Lower leg skin (tissue), 3 donors: ENCODE measurements around the gene UBE2E2.

Experiments used
- CTCF ChIP-seq, 3 donors: fragments of 450-650 bp; IDR thresholded peaks; one replicate each; pipeline ENCODE4 v1.5.1; 2016; ENCODE audit warnings: antibody characterized with exemption in 3 of 3, mild to moderate bottlenecking in 3 of 3, moderate library complexity in 2 of 3
- POLR2A ChIP-seq, 2 donors: fragments of 450-650 bp; IDR thresholded peaks; one replicate each; pipeline ENCODE4 v1.6.1; 2016 to 2017; ENCODE audit warnings: antibody characterized with exemption in 2 of 2, mild to moderate bottlenecking in 1 of 2, moderate library complexity in 1 of 2

- no peak for TF ChIP-seq CTCF (IDR thresholded peaks at IDR 0.05)
- no peak for TF ChIP-seq POLR2A (IDR thresholded peaks at IDR 0.05)
Measured at GRCh38 chr3:23203708-23204330, 692 bp downstream of the UBE2E2 start.
